GM19099 (cell line): Measurements from ENCODE around the gene PRIM2.

Source experiments
- POLR2A ChIP-seq: IDR thresholded peaks from 3 replicates; pipeline ENCODE4 v1.6.1; 2011; ENCODE audit warnings: low read depth; ENCODE audit not compliant: insufficient read length; ENCODE audit errors: extremely low read depth

Gene PRIM2, protein sequence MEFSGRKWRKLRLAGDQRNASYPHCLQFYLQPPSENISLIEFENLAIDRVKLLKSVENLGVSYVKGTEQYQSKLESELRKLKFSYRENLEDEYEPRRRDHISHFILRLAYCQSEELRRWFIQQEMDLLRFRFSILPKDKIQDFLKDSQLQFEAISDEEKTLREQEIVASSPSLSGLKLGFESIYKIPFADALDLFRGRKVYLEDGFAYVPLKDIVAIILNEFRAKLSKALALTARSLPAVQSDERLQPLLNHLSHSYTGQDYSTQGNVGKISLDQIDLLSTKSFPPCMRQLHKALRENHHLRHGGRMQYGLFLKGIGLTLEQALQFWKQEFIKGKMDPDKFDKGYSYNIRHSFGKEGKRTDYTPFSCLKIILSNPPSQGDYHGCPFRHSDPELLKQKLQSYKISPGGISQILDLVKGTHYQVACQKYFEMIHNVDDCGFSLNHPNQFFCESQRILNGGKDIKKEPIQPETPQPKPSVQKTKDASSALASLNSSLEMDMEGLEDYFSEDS

DNA sequence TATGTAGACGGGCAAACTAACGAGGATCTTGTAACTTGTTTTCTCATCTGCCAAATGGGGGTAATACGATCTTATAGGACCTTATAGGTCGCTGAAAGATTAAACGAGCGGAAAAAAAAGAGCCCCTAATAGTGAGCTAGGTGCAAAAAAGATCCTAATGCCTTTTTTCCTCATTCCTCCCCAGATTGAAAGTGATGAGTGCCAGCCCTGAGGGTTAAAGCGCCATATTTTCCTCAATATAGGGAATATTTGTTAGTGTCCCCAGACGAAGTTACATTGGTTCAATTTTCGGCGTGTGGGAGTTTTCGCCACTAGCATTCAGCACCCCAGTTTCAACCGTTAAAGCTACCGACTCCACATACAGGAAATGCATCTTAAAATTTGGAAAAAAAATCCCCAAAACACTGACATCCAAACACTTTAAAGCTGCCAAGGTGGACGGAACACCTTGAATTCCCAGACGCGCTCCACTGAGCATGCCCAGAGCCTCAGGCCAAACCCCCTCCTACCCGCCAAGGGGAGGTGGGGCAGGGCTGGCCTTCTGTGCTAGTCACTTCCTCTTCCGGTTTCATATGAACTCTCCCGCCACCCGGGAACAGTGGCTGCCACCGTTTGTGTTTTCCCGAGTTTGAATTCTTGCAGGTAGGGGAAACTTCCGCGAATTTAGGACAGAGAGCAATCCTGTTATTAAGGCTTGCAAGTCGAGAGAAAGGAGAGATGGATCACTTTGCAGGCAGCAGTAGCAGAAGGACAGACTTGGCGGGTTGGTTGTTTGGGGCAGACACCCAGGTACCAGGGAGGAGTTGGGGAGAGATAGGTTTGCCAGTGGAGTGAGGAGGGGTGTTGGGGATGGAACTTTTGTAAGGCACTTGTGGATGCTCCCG is at the start of gene PRIM2:
Gene PRIM2, plus strand, starts transcription at position 571 of the 884 bp plus-strand sequence. CDS start 816 bp downstream, outside the sequence.
- peak; percentile 74 for TF ChIP-seq POLR2A

DNA sequence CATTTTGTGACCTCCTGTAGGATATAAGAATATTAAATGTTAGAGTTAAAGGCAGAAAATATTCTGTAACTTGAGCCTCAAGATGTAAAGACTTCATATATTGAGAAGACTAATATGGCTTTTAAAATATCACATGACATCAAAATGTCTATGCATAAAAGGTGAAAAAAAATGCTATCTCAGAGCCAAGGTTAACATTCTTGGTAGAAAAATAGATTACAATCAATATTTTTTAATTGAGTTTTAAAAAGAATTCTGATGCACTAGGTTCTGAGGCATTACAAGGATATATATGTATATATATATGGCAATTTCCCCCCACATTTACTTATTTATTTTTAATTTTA is 49.2 kb upstream of the PRIM2 start:
- TF ChIP-seq POLR2A, result no peak

DNA sequence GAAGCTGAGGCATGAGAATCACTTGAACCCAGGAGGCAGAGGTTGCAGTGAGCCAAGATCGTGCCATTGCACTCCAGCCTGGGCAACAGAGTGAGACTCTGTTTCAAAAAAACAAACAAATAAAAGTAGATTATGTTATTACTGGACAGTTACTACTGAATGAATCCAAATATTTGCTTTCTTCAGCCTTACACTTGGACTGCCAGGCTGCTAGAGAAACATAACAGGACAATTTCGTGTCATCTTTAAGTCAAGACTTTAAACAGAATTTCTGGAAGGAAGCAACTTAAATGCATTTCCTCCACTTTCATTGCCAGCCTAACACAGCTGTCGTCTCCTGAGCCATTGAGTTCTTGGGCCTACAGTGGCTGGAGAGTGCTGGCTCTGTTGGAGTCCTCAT is 42.0 kb upstream of the PRIM2 start:
- TF ChIP-seq POLR2A, result no peak

DNA sequence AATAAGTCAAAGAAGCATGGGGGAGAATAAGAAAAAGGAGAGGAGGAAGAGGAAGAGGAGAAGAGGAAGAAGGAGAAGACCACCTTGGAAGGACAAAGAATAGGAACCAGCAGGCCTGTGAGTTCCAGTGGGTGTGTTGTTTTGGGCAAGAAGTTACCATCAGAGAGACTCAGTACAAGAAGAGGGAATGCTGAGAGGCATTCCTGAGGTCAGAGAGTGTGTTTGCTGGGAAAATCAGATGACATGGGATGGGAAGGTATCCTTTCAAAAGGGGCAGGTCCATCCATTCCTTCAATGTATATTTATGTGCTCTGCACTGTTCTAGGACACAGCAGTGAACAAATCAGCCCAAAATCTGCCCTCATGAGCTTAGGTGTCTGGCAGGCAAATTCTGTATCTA is 40.5 kb upstream of the PRIM2 start:
- TF ChIP-seq POLR2A, result no peak

DNA sequence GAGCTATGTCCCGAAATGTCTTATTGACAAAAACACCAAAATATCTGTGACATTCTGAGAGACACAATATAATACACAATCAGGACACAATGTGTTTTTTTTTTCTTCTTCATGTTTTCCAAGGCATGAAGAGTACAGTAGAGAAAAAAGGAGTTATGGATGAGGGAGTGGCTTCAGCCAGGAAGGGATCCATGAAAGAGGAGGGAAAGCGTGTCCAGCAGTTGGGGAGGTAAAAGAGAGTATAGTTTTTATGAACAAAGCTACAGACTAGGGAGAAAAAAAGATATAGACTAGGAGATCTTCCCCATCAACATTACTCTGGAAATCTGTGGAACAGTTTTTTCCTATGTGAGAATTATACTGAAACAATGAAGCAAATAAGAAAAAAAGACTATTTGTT is 38.9 kb upstream of the PRIM2 start:
- TF ChIP-seq POLR2A, result no peak

DNA sequence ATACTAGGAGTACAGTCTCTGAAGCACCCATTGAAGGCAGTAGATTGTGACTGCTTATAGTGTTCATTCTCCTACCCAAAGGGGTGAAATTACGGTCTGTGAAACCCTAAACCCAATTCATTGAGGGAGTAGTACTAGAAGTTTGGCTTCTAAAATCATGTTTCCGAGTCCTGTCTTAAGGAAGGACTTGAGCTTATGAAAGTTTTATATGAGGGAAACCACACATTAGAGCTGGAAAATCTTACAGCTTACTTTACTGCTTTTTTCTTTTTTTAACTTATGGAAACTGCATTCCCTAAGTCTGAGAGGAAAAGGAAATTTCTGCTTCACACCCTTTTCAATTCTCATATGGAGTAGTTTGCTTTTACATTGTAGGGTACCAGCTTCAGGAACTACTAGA is 38.4 kb upstream of the PRIM2 start:
- TF ChIP-seq POLR2A, result no peak

DNA sequence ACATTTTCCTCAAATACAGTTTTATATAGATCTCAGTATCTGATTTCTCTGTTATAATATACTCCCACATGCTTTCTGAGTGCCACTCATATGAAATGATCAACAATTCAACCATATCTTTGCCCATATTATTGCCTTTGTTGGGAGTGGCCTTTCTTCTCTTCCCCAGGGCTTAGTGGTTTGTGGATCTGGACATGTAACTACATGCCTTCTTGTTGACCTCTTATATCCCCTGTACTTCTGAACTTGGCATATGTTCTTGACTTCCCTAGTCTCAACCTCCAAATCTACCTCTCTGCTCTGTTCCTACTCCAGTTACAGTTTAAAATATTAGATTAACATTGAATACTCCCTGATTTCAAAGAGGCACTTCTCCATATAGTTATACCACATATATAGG is 34.3 kb upstream of the PRIM2 start:
- TF ChIP-seq POLR2A, result no peak

DNA sequence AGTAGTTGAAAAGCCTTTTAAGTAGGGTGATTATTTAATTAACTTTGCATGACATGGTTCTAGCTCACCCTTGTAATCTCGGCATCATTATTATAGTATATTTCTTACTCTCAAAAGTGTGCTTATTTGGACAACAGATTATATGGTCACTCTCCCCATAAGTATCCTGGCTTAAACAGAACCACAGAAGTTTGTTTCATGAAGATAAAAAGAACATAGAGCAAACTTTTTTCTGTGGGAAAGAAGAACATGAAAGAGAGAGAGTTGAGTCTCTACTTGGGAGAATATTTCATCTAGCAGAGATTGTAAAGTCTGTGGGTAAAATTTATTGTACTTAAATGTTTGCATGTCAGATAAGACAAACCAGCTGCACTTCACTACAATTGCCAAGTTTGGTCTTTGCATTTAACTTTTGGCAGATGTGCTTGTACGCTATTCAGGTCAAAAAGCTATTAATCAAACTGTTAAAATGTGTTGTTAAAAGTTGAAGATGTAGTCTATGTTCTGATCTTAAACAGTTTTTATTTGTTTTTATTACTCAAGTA is 33.4 kb upstream of the PRIM2 start:
- no peak for TF ChIP-seq POLR2A

DNA sequence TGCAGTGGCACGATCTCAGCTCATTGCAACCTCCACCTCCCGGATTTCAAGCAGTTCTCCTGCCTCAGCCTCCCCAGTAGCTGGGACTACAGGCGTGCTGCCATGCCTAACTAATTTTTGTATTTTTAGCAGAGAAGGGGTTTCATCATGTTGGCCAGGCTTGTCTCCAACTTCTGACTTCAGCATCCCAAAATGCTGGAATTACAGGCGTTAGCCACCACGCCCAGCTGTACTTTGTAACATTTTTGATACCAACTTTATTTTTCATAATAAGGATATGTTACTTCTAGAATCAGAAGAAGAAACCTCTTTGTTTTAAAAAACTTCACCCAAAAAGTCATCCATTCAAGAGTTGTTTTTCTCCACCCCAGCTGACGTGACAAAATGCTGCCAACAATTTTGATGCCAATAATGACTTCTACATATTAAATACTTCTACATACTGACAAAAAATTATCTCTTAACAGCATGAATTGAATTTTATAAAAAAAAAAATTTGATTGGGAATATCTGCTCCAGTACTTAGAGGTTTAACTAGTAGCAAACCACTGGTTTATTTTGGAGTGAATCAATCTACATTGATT is 22.5 kb upstream of the PRIM2 start:
- TF ChIP-seq POLR2A, result no peak

DNA sequence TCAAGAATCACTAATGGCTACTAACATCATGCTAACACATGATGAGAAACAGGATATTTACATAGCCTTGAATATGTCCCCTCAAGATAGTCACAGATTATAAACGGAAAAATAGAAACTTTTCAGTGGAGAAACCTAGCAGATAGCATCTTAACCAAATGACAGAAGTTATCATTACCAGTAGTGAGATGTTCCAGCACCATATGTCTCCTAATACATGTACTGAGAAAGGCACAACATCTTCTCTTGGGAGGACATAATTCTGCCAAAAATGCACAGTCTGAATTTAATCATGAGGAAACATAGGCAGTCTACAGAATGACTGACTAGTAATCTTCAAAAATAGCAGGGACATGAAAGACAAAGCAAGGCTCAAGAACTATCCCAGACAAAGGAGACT is 19.9 kb upstream of the PRIM2 start:
- TF ChIP-seq POLR2A, result no peak

DNA sequence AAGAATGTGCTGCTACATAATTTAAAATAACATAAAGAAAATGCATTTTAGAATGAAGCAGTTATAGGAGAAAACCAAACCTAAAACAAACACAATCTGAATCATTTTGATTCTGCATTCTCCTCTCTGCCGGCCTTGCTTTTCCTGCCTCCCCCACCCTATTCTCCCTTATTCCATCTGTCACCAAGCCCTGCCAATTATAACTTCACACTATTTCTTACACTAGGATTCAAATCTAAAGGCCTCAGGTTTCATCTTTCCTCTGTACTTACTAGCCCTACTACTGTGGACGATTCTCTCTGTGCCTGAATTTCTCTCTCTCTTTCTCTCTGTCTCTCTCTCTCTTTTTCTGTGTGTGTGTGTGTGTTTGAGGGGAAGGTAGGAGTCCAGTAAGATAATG is 18.7 kb upstream of the PRIM2 start:
- no peak for TF ChIP-seq POLR2A

DNA sequence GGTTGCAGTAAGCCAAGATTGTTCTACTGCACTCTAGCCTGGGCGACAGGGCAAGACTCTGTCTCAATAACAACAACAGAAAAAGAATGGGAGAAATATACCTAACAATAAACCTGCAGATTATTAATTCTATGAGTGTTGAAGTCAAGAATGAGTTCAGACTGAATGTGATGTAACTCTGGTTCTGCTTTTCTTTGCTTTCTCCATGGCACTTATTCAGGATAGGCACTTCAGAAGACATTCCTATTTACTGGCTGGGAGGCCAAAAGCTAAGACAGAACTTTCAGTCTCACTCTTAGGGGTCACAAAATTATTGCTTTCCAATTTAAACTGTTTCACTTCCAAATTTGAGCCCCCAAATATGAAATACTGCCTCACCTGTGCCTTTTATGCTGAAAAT is 15.7 kb upstream of the PRIM2 start:
- TF ChIP-seq POLR2A, result no peak

DNA sequence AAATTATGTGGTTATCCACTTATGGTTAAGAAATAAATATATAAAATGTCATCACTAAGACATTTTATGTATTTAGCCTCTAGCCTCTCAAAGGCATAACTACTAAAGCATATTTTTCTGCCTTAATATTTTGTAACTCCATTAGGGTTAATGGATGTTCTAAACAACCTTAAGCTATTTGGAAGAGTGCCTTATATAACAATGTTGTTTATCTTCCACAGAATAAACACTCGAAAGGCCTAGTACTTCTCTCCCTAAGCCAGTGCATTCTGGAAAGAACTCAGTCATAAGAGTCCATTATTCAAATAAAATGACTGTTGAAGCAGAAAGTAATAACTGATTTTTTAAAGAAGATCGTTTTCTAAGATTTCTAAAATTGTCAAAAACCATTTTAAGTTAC is 15.0 kb upstream of the PRIM2 start:
- TF ChIP-seq POLR2A, result no peak

DNA sequence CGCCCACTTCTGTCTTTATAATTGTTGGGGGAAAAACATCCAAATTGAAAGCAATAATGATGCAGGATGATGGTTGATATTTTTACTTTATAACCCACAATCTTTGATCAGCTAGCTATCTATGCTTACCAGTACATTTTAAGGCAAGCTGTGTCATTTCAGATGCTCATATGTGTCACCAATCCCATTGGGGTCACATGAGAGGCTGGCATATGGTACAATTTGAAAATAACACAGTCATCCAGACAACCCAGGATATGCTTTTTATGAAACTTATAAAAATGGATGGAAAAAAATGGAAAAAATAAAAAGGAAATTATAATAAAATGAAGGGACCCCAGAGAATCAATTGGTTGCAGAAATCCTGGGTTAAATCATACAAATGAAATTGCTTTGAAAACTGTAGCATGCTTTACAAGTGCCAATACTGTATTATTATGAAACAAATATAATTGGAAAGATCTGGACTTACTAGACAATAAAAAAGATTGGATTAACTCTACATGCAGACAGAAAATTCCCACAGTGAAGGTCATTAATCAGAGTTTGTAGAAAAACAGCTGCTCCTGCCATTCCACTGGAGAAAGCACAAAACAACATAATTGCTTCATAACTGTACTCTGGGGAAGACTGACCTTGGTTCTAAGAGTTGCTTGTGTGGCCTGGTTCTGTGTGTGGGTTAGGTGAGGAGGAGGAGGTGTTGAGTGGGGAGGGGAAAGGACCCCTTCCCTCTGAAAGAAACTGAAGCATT is 13.3 kb upstream of the PRIM2 start:
- no peak for TF ChIP-seq POLR2A
